KMS-11 (cell line): Measurements from ENCODE around the gene THSD7A.

Experiments
- H2AFZ ChIP-seq: fragments of 200-600 bp; sonication (generic); 2 replicates; pipeline ENCODE4 v1.6.1; 2016; ENCODE audit warnings: antibody characterized with exemption, mixed run types, low read depth
- H3K27ac ChIP-seq: fragments of 200-600 bp; sonication (generic); 2 replicates; pipeline ENCODE4 v1.6.1; 2016; ENCODE audit warnings: mild to moderate bottlenecking, mixed run types
- H3K27me3 ChIP-seq: fragments of 200-600 bp; sonication (generic); 2 replicates; pipeline ENCODE4 v1.6.1; 2017; ENCODE audit warnings: mild to moderate bottlenecking, low read depth, mixed run types, moderate library complexity; ENCODE audit not compliant: insufficient read depth
- H3K36me3 ChIP-seq: fragments of 200-600 bp; sonication (generic); 2 replicates; pipeline ENCODE4 v1.6.1; 2017; ENCODE audit warnings: mild to moderate bottlenecking, mixed run types; ENCODE audit not compliant: insufficient read depth
- H3K4me1 ChIP-seq: fragments of 200-600 bp; sonication (generic); 2 replicates; pipeline ENCODE4 v1.6.1; 2016; ENCODE audit warnings: mild to moderate bottlenecking, low read depth, mixed run types; ENCODE audit not compliant: poor library complexity, severe bottlenecking
- H3K4me2 ChIP-seq: fragments of 200-600 bp; sonication (generic); 2 replicates; pipeline ENCODE4 v1.7.0; 2016; ENCODE audit warnings: mild to moderate bottlenecking, mixed run types
- H3K4me3 ChIP-seq: fragments of 200-600 bp; sonication (generic); IDR thresholded peaks from 2 replicates; pipeline ENCODE4 v1.6.1; 2017; ENCODE audit warnings: low read depth, low read length, mixed read lengths; ENCODE audit not compliant: insufficient read depth
- H3K79me2 ChIP-seq: fragments of 200-600 bp; sonication (generic); 2 replicates; pipeline ENCODE4 v1.6.1; 2016; ENCODE audit warnings: low read depth, mixed run types; ENCODE audit not compliant: insufficient read depth
- H3K9ac ChIP-seq: fragments of 200-600 bp; sonication (generic); 2 replicates; pipeline ENCODE4 v1.6.1; 2016; ENCODE audit warnings: mild to moderate bottlenecking, mixed run types
- H4K20me1 ChIP-seq: fragments of 200-600 bp; sonication (generic); 2 replicates; pipeline ENCODE4 v1.6.1; 2016; ENCODE audit warnings: mild to moderate bottlenecking, mixed run types; ENCODE audit not compliant: insufficient read depth
- TF ChIP-seq, protein P1 (sequence below): fragments of 200-600 bp; sonication (generic); conservative IDR thresholded peaks from 2 replicates; pipeline ENCODE4 v1.6.1; 2017; ENCODE audit warnings: low read depth, mild to moderate bottlenecking, antibody characterized with exemption, low read length, moderate library complexity, mixed read lengths

THSD7A gene

GRCh38 chr7:11394438-11394837, 437.6 kb downstream of the THSD7A start:
- H3K27me3 ChIP-seq = no peaks in the 10 kb centered on the region
- H3K9ac ChIP-seq = no peak overlapping the region
- H3K4me3 ChIP-seq = no peak overlapping the region
- no peak overlapping the region for H3K4me2 ChIP-seq
- no peak overlapping the region for H2AFZ ChIP-seq
- no peaks in the 10 kb centered on the region for H3K79me2 ChIP-seq
- TF ChIP-seq, protein P1, sequence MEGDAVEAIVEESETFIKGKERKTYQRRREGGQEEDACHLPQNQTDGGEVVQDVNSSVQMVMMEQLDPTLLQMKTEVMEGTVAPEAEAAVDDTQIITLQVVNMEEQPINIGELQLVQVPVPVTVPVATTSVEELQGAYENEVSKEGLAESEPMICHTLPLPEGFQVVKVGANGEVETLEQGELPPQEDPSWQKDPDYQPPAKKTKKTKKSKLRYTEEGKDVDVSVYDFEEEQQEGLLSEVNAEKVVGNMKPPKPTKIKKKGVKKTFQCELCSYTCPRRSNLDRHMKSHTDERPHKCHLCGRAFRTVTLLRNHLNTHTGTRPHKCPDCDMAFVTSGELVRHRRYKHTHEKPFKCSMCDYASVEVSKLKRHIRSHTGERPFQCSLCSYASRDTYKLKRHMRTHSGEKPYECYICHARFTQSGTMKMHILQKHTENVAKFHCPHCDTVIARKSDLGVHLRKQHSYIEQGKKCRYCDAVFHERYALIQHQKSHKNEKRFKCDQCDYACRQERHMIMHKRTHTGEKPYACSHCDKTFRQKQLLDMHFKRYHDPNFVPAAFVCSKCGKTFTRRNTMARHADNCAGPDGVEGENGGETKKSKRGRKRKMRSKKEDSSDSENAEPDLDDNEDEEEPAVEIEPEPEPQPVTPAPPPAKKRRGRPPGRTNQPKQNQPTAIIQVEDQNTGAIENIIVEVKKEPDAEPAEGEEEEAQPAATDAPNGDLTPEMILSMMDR = no peak
- H4K20me1 ChIP-seq = no peaks in the 10 kb centered on the region
- no peak overlapping the region for H3K27ac ChIP-seq
- no peaks in the 10 kb centered on the region for H3K36me3 ChIP-seq
- no peaks in the 10 kb centered on the region for H3K4me1 ChIP-seq

DNA sequence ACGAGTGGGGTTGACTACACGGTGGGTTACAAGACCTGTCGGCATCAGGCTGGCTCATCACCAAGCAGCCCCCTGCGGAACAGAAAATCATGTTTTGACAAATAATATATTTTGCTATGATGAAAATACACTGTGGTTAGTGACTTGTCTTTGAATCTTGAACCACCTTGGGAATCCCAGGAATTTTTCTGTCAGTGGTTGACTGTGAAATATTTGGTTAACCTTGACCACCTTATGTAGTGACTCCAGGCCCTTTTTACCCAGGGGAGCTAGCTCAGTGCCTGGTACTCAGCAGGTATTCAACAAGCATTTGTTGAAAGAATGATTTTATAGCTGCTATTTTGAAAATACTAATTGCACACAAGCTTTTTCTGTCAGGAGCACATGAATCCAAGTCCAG, 452.4 kb downstream of the THSD7A start:
- no peaks in the 10 kb centered on the region for H3K36me3 ChIP-seq
- H3K27ac ChIP-seq = no peak overlapping the region
- H4K20me1 ChIP-seq = no peaks in the 10 kb centered on the region
- no peaks in the 10 kb centered on the region for H3K4me1 ChIP-seq
- H3K4me3 ChIP-seq = no peak overlapping the region
- no peaks in the 10 kb centered on the region for H3K27me3 ChIP-seq
- H2AFZ ChIP-seq = no peak overlapping the region
- TF ChIP-seq, protein P1 = no peak
- no peaks in the 10 kb centered on the region for H3K79me2 ChIP-seq
- H3K4me2 ChIP-seq = no peak overlapping the region
- H3K9ac ChIP-seq = no peak overlapping the region

DNA sequence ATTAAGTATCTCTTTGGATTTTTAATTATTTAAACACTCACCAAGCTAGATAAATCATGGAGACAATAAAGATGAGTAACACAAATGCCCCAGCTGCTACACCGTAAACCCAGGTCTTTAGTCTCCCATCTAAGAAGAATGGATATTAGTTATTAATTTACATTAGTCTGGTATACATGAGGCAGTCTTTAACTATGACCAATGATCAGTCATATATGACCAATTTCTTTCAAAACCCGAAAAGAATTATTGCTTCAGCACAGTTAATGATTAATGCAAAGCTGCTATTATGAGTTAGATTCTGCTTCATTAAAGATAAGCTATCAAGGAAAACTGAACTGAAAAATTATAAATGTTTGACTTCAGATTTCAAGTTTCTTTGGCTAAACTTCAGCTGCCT, 455.5 kb downstream of the THSD7A start:
- no peak overlapping the region for H3K4me3 ChIP-seq
- no peak overlapping the region for H3K4me2 ChIP-seq
- H4K20me1 ChIP-seq = no peaks in the 10 kb centered on the region
- no peak overlapping the region for H3K9ac ChIP-seq
- no peaks in the 10 kb centered on the region for H3K36me3 ChIP-seq
- no peaks in the 10 kb centered on the region for H3K4me1 ChIP-seq
- TF ChIP-seq, protein P1 = no peak
- no peak overlapping the region for H2AFZ ChIP-seq
- H3K27ac ChIP-seq = no peak overlapping the region
- no peaks in the 10 kb centered on the region for H3K79me2 ChIP-seq
- H3K27me3 ChIP-seq = no peaks in the 10 kb centered on the region

GRCh38 chr7:11374629-11375028, 457.4 kb downstream of the THSD7A start:
- H3K27ac ChIP-seq = no peak overlapping the region
- H3K9ac ChIP-seq = no peak overlapping the region
- no peaks in the 10 kb centered on the region for H3K27me3 ChIP-seq
- H3K4me2 ChIP-seq = no peak overlapping the region
- no peak overlapping the region for H2AFZ ChIP-seq
- H3K36me3 ChIP-seq = no peaks in the 10 kb centered on the region
- H3K79me2 ChIP-seq = no peaks in the 10 kb centered on the region
- TF ChIP-seq, protein P1 = no peak
- no peak overlapping the region for H3K4me3 ChIP-seq
- H4K20me1 ChIP-seq = no peaks in the 10 kb centered on the region
- H3K4me1 ChIP-seq = no peaks in the 10 kb centered on the region
